Measurements from ENCODE around the gene RPL36.
"Not testable (repeated sequence)": the region's sequence is repeated elsewhere in the genome, so short reads cannot be mapped to it uniquely, and the experiment has no call there.

The RPL36 gene

GRCh38 chr19:5691822-5692722, 2.0 kb downstream of the RPL36 start:
- FAIRE-seq: no peak

DNA sequence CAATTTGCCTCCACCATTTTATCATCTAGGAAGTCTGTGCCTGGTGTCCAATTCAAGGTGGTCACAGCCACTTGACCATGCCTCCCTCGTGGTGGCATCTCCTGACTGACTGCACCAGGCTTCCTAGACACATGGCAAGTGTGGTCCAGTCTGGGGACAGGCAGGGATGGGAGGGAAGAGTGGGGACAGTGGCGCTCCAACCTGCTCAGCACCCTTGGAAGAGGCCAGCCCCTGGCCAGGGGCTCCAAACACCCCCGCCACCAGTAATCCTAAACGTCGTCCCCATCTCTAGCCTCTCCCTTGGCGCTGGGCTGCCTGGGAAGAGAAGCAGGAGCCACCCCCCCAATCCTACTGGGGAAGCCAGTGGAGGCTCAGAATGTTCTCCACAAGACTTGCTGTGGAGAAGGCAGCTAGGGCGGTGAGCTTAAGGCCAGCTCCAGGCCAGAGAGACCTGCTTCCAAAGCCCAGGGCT, 2.7 kb downstream of the RPL36 start:
- FAIRE-seq: no peak

- no peak for FAIRE-seq
These were observed 3.4 kb downstream of the RPL36 start for GRCh38 chr19:5693195-5694166.

DNA sequence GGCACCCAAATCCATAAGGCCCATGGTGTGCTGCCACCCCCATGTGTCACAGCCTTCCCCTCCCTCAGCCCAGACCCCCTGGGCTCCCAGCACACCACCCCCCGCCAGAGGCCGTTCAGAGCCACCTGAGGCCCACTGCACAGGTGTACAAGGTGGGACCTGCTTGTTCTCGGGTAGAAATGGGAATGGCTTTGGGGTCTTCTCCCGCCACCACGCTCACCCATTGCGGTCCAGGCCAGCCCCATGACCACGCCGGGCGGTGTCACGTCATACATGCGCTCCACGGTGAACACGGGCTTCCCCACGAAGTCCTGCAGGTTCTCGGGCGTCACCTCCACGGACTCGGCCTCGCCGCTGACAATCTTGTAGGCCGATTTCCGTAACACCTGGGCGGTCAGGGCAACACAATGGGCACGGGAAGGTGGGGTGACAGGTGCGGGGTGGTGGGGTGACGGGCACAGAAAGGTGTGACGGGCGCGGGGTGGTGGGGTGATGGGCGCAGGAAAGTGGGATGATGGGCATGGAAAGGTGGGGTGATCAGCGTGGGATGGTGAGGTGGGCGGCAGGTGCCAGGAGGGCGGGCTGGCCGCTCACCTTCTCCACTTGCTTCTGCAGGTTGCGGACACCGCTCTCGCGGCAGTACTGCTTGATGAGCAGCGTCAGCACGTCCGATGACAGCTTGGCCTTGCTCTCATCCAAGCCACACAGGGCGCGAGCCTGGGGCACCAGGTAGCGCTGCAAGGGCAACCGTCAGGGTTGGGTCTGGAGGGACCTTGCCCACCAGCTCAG, 4.3 kb downstream of the RPL36 start:
- no peak for FAIRE-seq

GRCh38 chr19:5694956-5695648, 5.0 kb downstream of the RPL36 start:
- FAIRE-seq: no peak

GRCh38 chr19:5695649-5696195, 5.6 kb downstream of the RPL36 start:
- no peak for FAIRE-seq

DNA sequence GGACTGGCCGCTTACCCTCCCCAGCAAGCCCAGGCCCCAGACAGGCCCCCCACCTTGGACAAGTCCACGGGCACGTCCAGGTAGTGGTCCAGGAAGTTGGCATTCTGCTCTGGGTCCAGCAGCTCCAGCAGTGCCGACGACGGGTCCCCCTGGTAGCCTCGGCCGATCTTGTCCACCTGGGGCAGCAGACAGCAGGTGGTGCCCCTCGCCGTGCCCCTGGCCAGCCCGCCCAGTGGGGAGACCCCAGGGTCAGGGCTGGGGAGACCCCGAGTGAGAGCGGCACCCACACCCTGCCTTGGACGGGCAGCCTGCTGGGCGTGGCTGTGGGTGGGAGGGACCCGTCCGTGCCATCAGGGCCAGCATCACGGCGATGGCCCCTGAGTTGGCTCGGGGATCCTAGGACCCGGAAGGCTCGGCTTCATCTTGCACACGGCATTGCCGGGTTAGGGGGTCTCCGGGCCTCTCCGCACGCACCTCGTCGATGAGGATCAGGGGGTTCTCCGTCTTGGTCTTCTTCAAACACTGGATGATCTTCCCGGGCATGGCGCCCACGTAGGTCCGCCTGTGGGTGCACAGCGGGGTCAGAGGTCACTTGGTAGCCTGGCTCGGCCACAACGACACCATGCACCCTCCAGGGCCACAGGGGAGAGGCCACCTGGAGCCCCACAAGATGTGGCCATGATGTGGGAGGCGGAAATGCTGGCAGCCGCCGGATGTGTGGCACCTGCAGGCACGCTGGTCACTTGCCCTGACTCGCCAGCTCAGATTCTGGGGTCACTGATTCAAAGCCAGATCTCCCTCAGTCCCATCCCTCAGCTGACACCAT, 6.3 kb downstream of the RPL36 start:
- no peak for FAIRE-seq

- no peak for FAIRE-seq
These were observed 7.2 kb downstream of the RPL36 start for GRCh38 chr19:5697022-5697889.

DNA sequence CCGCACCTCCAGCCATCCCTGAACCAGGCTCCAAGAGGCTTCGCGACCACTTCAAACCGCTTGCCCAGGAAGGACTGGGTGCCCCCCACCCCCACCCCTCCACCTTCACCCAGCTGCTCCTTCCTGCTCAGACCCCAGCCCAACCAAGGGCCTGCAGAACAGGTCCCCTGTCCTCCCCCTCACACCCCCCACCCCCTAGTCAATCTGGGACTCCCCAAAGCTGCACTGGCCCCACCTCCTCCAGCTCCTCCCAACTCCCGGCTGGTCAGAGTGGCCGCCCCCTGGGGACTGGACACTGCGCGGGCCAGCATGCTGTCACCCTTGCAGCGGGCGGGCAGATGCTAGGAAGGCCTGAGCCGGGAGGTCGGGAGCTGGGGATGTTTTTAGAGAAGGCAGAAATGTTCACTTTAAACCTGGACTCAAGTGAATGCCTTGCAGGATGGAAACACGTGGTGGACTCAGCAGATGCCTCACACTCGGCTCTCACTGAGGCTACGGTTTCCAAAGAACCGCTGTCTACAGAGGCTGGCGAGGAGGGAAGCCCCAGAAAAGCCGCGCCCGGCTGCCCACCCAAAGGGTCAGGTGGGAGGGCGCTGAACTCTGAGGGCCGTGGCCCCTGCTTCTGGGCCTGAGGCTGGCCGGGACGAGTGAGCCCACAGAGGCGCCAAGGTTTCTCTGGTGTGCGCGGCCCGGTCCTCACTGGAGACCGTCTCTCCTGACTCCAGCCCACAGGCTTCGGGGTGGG, 8.0 kb downstream of the RPL36 start:
- FAIRE-seq: no peak

DNA sequence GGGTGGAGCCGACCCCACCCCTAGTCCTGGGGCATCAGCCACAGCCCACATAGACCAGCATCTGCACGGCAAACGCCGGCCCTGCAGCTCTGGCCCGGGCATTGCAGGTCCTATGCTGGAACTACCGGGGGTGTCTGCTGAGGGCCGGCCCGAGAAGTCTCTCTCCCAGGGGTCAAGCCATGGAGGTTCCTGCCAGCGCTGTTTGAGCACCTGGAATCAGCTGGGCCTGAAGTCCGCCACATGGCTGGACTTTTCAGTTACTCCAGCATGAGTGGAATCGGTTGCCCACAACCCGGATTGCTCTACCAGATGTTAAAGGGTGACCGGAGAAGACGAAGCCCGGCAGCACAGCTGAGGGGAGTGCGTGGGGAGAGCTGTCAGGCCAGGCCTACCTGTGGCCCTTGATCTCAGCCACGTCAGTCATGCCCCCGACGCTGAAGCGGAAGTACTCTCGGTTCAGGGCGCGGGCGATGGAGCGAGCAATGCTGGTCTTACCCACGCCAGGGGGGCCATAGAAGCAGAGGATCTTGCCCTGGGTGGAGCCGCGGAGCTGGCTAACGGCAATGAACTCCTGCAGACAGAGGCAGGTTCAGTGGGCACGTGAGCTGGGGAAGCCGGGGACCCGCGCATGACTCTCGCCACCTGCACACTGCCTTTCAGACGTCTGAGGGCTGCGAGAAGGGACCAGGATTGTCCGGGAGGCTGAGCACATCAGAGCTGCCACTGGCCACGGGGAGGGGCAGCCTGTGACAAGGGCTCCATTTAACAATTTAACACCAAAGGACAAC, 8.7 kb downstream of the RPL36 start:
- FAIRE-seq: no peak

GRCh38 chr19:5700455-5701092, 10.5 kb downstream of the RPL36 start:
- no peak for FAIRE-seq

DNA sequence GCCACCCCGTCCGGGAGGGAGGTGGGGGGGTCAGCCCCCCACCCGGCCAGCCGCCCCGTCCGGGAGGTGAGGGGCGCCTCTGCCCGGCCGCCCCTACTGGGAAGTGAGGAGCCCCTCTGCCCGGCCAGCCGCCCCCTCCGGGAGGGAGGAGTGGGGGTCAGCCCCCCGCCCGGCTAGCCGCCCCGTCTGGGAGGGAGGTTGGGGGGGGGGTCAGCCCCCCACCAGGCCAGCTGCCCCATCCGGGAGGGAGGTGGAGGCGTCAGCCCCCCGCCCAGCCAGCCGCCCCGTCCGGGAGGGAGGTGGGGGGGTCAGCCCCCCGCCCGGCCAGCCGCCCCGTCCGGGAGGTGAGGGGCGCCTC, 11.9 kb downstream of the RPL36 start:
- not testable (repeated sequence) for FAIRE-seq

DNA sequence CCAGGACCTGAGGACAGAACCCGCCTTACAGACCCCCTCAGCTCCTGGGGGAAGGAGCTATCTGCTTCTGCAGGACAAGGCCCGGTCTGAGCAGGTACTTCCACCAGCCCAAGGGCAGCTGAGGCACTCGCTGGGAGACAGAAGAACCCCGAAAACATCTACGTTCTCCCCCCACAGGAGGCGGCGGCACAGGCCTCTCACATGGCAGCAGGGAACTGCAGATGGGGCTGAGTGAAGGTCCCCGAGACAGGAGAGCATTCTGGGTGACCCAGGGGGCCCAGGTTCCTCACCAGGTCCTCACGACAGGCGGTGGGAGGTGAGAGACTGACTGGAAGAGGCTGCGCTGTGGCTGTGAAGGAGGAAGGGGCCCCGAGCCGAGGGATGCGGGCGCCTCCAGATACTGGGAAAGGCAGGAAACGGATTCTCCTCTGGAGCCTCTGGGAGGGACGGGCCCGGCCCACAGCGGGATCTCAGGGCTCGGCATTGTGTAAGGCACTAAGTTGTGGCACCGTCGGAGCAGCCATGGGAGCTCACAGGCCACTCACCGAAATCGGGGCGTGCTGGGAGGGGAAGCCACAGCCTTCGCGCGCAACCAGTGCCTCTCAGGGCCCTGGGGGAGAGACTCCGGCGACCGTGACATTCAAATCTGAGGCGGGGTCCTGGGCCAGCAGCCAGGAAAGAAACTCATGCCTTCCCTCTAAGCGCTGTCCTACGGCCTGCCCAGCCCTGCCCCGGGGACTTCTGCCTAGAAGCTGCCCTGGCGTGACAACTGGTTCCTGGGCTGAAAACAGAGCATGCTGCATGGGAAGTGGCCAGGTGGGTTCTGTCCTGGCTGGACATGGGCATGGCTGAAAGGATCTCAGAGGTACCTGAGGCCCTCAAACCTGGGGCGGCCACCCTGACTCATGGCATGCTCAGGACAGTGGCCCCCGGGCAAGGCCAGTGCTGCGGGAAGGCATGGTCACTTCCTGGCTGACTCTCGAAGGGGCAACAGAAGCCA, 14.0 kb downstream of the RPL36 start:
- FAIRE-seq: no peak

GRCh38 chr19:5705552-5705951, 15.5 kb downstream of the RPL36 start:
- FAIRE-seq: no peak

DNA sequence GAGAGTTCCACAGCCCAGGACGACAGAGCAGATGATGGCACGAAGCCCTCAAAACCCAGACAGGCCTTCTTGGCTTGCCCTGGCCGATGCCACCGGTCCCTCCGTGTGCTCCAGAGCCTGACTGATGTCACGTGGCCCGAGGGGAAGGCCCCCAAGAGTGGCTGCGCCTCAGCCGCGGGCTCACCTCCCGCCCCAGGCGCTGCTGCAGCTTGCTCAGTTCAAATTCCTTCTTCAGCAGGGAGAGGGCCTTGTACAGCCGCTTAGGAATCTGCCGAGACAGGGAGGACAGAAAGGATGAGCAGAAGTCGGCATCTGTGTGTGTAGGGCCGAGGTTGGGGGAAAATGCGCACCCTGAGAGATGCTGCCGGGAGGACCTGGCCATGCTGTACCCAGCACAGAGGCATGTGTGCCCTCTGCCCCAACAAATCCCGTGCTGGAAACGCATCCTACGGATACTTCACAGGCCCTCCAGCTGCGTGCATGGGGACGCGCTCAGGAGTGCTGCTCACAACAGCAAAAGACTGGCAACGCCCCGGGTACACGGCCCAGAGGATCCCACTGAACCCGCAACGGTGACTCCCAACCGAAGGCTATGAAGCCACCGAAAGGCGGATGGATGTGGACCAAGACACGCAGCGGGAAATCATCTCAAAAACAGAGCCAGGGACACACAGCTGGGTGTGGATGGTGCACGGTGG, 16.9 kb downstream of the RPL36 start:
- no peak for FAIRE-seq

Data from A204.1 (cell line).